Mammary epithelial cell (primary cell): ENCODE results near the gene CENPB.

Source experiments
- EZH2 ChIP-seq: IDR thresholded peaks from 2 replicates; pipeline ENCODE4 v1.6.1; 2012; ENCODE audit warnings: low read length, inconsistent platforms, borderline replicate concordance
- TF ChIP-seq, protein P1 (sequence below), 2 donors: IDR thresholded peaks in 1 of 2; conservative IDR thresholded peaks in 1 of 2; 2 replicates each; pipeline ENCODE4 v1.5.1; 2011 to 2012; ENCODE audit warnings: inconsistent platforms in 2 of 2, low read length in 2 of 2, mild to moderate bottlenecking in 2 of 2, control low read depth in 1 of 2, low read depth in 1 of 2; ENCODE audit not compliant: insufficient read depth in 1 of 2; ENCODE audit errors: extremely low read depth in 1 of 2

DNA sequence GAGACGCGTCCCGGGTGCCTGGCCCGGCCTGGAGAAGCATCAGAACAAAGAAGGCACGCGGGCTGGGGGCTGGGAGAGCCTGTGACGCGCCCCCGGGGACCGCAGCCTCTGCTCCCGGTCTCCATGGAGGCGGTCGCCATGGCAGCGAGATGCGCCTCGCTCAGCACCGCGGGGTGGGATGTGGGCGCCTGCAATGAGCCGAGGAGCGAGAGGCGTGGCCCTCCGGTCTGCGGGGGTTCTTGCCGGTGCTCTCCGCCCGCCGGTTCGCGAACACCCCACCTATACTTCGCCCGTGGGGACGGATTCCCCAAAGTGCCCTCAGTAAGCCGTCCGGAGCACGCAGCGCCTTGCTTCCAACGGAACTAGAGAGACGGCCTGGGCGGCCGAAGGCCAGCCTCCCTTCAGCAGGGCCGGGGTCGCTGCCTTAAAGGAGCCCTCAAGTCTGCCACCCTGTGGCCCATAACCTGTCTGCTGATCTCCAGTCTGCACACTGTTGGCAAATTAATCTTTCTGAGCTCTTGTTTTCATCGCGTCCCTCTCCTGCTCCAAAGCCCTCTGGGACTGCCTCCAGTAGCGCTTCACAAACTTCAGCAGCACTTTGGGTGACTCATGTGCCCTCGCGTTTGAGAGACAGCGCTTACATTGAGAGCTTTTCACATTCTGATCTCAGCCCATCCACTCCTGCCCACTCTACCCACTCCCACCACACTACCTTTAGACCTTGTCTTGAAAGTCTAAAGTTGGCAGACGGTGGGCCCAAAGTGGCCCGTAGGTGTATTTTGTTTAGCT is 18.0 kb downstream of the CENPB start:
- no peak for TF ChIP-seq EZH2
- TF ChIP-seq, protein P1, sequence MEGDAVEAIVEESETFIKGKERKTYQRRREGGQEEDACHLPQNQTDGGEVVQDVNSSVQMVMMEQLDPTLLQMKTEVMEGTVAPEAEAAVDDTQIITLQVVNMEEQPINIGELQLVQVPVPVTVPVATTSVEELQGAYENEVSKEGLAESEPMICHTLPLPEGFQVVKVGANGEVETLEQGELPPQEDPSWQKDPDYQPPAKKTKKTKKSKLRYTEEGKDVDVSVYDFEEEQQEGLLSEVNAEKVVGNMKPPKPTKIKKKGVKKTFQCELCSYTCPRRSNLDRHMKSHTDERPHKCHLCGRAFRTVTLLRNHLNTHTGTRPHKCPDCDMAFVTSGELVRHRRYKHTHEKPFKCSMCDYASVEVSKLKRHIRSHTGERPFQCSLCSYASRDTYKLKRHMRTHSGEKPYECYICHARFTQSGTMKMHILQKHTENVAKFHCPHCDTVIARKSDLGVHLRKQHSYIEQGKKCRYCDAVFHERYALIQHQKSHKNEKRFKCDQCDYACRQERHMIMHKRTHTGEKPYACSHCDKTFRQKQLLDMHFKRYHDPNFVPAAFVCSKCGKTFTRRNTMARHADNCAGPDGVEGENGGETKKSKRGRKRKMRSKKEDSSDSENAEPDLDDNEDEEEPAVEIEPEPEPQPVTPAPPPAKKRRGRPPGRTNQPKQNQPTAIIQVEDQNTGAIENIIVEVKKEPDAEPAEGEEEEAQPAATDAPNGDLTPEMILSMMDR (conservative IDR thresholded peaks at IDR 0.05 in 1 of 2, IDR thresholded peaks at IDR 0.05 in 1 of 2; ENCODE audit: extremely low read depth in 1 of 2, insufficient read depth in 1 of 2, low read depth in 1 of 2, low read length in 2 of 2) = peak; percentile 15 to 59
